ENCODE results near the gene DDX43.
"Not testable (repeated sequence)": the region's sequence is repeated elsewhere in the genome, so short reads cannot be mapped to it uniquely, and the experiment has no call there.

DDX43 gene

DNA sequence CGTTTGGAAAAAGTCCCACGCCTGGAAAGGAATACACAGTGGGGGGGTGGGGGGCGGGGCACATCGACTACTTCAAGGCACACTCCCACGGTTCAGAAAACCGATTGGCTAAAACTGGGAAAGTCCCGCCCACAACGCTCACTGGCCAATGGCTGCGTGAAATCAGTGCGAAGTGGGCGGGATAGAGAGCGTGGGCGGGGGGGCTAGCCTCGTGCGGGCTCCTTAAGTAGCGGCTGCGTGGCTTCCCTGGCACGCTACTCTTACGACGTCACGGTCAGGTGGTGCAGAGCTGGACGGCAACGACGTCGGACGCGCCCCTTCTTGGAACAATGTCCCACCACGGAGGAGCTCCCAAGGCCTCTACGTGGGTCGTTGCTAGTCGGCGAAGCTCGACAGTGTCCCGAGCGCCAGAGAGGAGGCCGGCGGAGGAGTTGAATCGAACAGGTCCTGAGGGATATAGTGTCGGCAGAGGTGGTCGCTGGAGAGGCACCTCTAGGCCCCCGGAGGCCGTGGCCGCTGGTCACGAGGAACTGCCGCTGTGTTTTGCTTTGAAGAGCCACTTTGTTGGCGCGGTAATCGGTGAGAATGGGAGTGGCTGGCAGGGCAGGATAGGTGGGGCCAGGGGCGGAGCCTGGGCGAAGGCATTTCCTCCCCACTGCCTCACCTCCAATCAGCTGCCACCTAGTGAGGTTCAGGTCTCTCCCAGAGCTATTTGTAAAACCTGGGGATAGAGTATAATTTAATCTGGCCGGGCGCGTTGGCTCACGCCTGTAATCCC, at the start of gene DDX43:
TSS of gene DDX43 (plus strand) at position 252 of the 778 bp plus-strand sequence. CDS start at position 330, 78 bp downstream.
- peak; percentile 51 for DNase-seq

GRCh38 chr6:73348550-73349204, 46.0 kb upstream of the DDX43 start:
- no peak for DNase-seq

DNA sequence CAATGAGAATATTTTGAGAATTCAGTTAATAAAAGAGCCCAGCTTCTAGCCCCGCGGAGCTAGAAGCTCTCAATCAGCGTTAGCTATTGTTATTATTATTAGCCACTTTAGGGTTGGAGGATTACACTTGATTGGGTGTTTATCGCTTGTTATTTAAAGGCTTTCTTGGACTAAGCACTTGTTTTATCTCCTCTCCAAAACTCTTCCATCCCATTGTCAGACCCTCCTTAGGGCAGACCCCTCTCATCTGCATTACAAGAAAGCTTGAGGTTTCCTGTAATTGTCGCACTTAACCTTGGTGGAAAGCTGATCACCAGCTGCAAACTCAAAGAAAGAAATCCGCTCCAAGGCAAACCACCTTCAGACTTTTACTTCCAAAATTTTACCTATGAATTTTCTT, 45.3 kb upstream of the DDX43 start:
- no peak for DNase-seq

- DNase-seq, result no peak
Observed at GRCh38 chr6:73353636-73354593, 40.7 kb upstream of the DDX43 start, which contains the start of gene DPPA5. Gene DPPA5 (minus strand): TSS chr6:73354276. CDS start chr6:73354225, 51 bp downstream.

GRCh38 chr6:73362358-73362757, 32.3 kb upstream of the DDX43 start, which contains the start of gene KHDC3L:
Gene KHDC3L (plus strand): TSS chr6:73362658. CDS start chr6:73362730, 72 bp downstream.
- DNase-seq, result no peak

GRCh38 chr6:73362869-73363536, 31.6 kb upstream of the DDX43 start:
- no peak for DNase-seq

GRCh38 chr6:73363537-73363875, 31.1 kb upstream of the DDX43 start:
- no peak for DNase-seq

GRCh38 chr6:73364121-73364520, 30.5 kb upstream of the DDX43 start:
- DNase-seq, result no peak

DNA sequence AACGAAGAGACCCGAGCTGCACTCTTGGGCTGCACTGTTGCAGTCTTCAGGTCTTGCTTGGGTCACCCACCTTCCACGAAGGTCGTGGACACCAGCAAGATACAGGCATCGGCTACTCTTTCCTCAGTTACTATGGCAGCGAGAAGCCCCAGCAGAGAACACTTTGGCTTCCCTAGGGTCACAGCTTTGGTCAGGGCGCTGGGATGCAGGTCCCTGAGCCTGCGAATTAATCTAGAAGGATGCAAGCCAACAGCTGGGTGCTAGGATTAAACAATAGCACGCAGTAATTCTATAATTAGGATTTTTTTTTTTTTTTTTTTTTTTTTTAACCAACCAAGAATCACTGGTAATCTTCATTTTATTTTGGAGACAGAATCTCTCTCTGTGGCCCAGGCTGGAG, 30.1 kb upstream of the DDX43 start:
- no peak for DNase-seq

- DNase-seq, result no peak
Observed at GRCh38 chr6:73367761-73368355, 26.8 kb upstream of the DDX43 start.

GRCh38 chr6:73368675-73369074, 26.0 kb upstream of the DDX43 start:
- DNase-seq, result no peak

GRCh38 chr6:73369157-73369556, 25.5 kb upstream of the DDX43 start:
- DNase-seq, result no peak

- DNase-seq, result no peak
Observed at GRCh38 chr6:73369563-73369962, 25.1 kb upstream of the DDX43 start, which contains the start of gene OOEP. Gene OOEP (minus strand): TSS chr6:73369897. CDS start chr6:73369792, 105 bp downstream.

DNA sequence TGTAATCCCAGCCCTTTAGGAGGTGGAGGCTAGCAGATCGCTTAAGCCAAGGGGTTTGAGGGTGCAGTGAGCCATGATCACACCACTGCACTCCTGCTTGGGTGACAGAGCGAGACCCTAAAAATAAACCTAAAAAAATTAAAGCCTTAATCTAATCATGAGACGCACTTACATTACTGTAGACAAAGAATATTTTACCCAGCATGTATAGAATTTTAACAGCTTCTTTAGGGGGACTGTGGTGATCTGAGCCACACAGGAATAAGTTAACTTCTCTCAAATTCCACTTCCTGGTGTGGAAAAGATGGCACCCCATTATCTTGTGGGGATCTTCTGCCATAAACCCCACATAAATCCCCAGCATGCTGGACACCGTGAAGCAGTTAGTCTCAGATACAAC, 22.6 kb upstream of the DDX43 start:
- no peak for DNase-seq

DNA sequence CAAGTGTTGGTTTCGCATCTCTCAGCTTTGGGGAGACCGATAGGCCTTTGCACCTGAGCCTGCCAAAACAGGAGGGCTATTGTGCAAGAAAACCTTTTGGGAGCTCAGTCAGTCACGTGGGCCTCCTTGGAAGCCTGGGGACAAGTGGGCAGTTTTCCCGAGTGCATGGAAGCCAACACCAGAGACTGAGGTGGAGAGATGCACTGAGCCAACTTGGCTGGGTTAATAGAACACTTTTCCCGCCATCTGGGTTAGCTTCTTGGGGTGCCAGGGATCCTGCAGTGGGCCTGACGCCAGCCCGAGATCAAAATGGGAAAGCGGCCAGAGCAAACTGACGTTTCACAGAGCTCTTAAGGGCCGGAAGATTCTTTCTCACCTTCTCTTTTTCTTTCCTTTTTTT, 22.1 kb upstream of the DDX43 start:
- DNase-seq, result no peak

DNA sequence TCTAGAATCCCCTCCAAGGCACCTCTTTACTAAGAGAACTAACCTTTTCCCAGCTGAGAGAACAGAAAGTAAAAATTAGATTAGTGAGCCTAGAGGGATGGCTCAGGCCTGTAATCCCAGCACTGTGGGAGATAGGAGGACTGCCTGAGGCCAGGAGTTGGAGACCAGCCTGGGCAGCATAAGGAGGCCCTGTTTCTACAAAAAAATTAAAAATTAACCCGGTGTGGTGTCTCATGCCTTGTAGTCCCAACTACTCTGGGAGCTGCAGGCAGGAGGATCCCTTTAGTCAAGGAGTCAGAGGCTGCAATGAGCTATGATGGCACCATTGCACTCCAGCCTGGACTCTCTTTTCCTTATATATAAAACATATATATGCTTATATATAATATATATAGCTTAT, 19.4 kb upstream of the DDX43 start:
- DNase-seq, result no peak

- DNase-seq, result no peak
Observed at GRCh38 chr6:73377225-73377624, 17.4 kb upstream of the DDX43 start.

GRCh38 chr6:73381531-73381930, 13.1 kb upstream of the DDX43 start:
- DNase-seq, result not testable (repeated sequence)

GRCh38 chr6:73382462-73383113, 12.0 kb upstream of the DDX43 start:
- peak; percentile 23 for DNase-seq

DNA sequence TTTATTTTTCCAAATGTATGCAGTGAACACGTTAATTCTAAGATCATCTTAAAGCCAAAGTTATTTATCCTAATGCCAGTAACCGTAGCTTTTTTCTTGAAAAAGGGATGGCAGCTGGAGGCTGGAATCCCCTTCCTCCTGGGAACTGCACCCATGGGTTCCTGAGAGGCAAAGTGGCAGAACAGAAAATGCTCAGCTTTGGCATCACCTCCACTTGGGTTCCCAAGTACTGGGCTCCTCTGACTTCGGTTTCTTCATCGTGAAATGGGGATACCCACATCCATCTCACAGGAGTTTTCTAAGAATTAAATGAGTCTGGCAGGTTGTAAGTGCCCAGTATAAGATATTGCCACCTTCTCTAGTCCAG, 6.2 kb upstream of the DDX43 start:
- no peak for DNase-seq

- peak; percentile 66 for DNase-seq
Observed at GRCh38 chr6:73388800-73389512, 5.7 kb upstream of the DDX43 start.

All from fibroblast of skin of right biceps (primary cell).